HCT116 (cell line): ENCODE measurements around the gene CIAO2B. TPM values are rescaled to one million over a fixed set of nuclear protein-coding genes. Genes with fewer than 3 reads are reported as not detected.

Experiments used
- ATAC-seq: fragments of 200-7000 bp; cut with Tn5 transposase; 2 replicates; pipeline ENCODE4 v1.9.1; 2020; ENCODE audit warnings: mild to moderate bottlenecking, moderate library complexity
- BruUV-seq: library from RNA; stranded (reverse); fragments of 400-500 nt; replicated peaks from 2 replicates; lab custom pipeline; 2021; lab: Mats Ljungman, UMichigan
- CTCF ChIA-PET: fragments of 300-600 bp; sonication (Branson Sonifier 250); formaldehyde crosslinking; loops from one replicate; lab custom pipeline; 2021; ENCODE audit warnings: antibody characterized with exemption; lab: Charles Lee
- POLR2A ChIA-PET: fragments of 300-600, 350-600 bp; sonication (Branson Sonifier 250); formaldehyde crosslinking; loops from one replicate; lab custom pipeline; 2021; ENCODE audit warnings: antibody characterized with exemption; lab: Charles Lee
- RAD21 ChIA-PET, 2 experiments: fragments of 300-600 bp; sonication (Branson Sonifier 250); formaldehyde crosslinking; loops; one replicate each; lab custom pipeline; 2023; ENCODE audit warnings: low total read pairs in 2 of 2; ENCODE audit not compliant: uncharacterized antibody in 2 of 2, unreplicated experiment in 2 of 2, low non-redundant PET in 1 of 2; lab: Charles Lee
- DNase-seq: peaks from one replicate; pipeline ENCODE4 v3.0.0-alpha.2; 2010; ENCODE audit warnings: low read depth, low spot score
- H2AFZ ChIP-seq: fragments of 200-600 bp; shearing (Covaris generic), sonication (generic); 2 replicates; pipeline ENCODE4 v1.6.1; 2017; ENCODE audit warnings: low read depth, mixed run types, mixed read lengths, antibody characterized with exemption, low read length; ENCODE audit not compliant: poor library complexity, severe bottlenecking
- H3K27ac ChIP-seq: 2 replicates; pipeline ENCODE4 v1.5.1; 2012; ENCODE audit warnings: low read depth, low read length
- H3K27me3 ChIP-seq: fragments of 200-600 bp; sonication (generic); 2 replicates; pipeline ENCODE4 v1.6.1; 2016; ENCODE audit warnings: mixed run types, low read length, mixed read lengths; ENCODE audit not compliant: insufficient read depth
- H3K36me3 ChIP-seq, 2 experiments: fragments of 200-500 bp in 1 of 2; fragments of 200-600 bp in 1 of 2; sonication (Bioruptor generic) in 1 of 2; sonication (generic) in 1 of 2; 2 replicates each; pipeline versions ENCODE4 v1.5.1 to v1.6.1; 2014 to 2016; ENCODE audit warnings: low read length in 2 of 2, inconsistent platforms in 1 of 2, mixed read lengths in 1 of 2, mixed run types in 1 of 2; ENCODE audit not compliant: insufficient read depth in 2 of 2, control insufficient read depth in 1 of 2
- H3K4me1 ChIP-seq, 2 experiments: fragments of 200-600 bp in 1 of 2; sonication (generic) in 1 of 2; 2 replicates each; pipeline versions ENCODE4 v1.5.1 to v1.6.1; 2012 to 2017; ENCODE audit warnings: low read length in 2 of 2, inconsistent platforms in 1 of 2, mild to moderate bottlenecking in 1 of 2, mixed read lengths in 1 of 2, mixed run types in 1 of 2, moderate library complexity in 1 of 2; ENCODE audit not compliant: insufficient read depth in 2 of 2, control insufficient read depth in 1 of 2
- H3K4me2 ChIP-seq: fragments of 200-600 bp; sonication (generic); 2 replicates; pipeline ENCODE4 v1.6.1; 2017; ENCODE audit warnings: mixed run types, low read length, mixed read lengths
- H3K4me3 ChIP-seq, 2 experiments: fragments of 200-600 bp in 1 of 2; sonication (generic) in 1 of 2; replicated peaks in 1 of 2; 2 replicates each; pipeline ENCODE4 v1.5.1; 2011 to 2016; ENCODE audit warnings: low read length in 2 of 2, control low read depth in 1 of 2, low read depth in 1 of 2, mild to moderate bottlenecking in 1 of 2, mixed read lengths in 1 of 2, mixed run types in 1 of 2
- H3K79me2 ChIP-seq: fragments of 200-600 bp; sonication (generic); 2 replicates; pipeline ENCODE4 v1.6.1; 2017; ENCODE audit warnings: mild to moderate bottlenecking, mixed run types, low read length, moderate library complexity, mixed read lengths; ENCODE audit not compliant: insufficient read depth
- H3K9ac ChIP-seq: fragments of 200-600 bp; sonication (generic); 2 replicates; pipeline ENCODE4 v1.6.1; 2016; ENCODE audit warnings: low read length, mixed read lengths
- H3K9me2 ChIP-seq: fragments of 200-600 bp; sonication (generic), shearing (Covaris generic); 2 replicates; pipeline ENCODE4 v1.6.1; 2017; ENCODE audit warnings: mixed run types, mild to moderate bottlenecking, moderate library complexity; ENCODE audit not compliant: insufficient read depth
- H3K9me3 ChIP-seq, 2 experiments: fragments of 200-500 bp in 1 of 2; fragments of 200-600 bp in 1 of 2; sonication (Bioruptor generic) in 1 of 2; sonication (generic) in 1 of 2; 2 replicates each; pipeline ENCODE4 v1.6.1; 2014 to 2017; ENCODE audit warnings: low read length in 2 of 2, mixed read lengths in 2 of 2, inconsistent platforms in 1 of 2, low read depth in 1 of 2, mild to moderate bottlenecking in 1 of 2, mixed run types in 1 of 2, moderate library complexity in 1 of 2; ENCODE audit not compliant: control insufficient read depth in 1 of 2, insufficient read depth in 1 of 2
- H4K20me1 ChIP-seq: fragments of 200-600 bp; sonication (generic), shearing (Covaris generic); 2 replicates; pipeline ENCODE4 v1.6.1; 2017; ENCODE audit warnings: mixed run types, mild to moderate bottlenecking, moderate library complexity; ENCODE audit not compliant: insufficient read depth
- EZH2 ChIP-seq: fragments of 200-600 bp; sonication (generic); IDR thresholded peaks from 2 replicates; pipeline ENCODE4 v1.6.1; 2017; ENCODE audit warnings: antibody characterized with exemption, mixed run types
- EZH2phosphoT487 ChIP-seq: fragments of 200-600 bp; IDR thresholded peaks from 2 replicates; pipeline ENCODE4 v1.6.1; 2018; ENCODE audit warnings: antibody characterized with exemption, borderline replicate concordance
- POLR2AphosphoS5 ChIP-seq: IDR thresholded peaks from 2 replicates; pipeline ENCODE4 v1.6.1; 2011; ENCODE audit warnings: mild to moderate bottlenecking, low read depth, low read length, moderate library complexity
- REST ChIP-seq: IDR thresholded peaks from 2 replicates; pipeline ENCODE4 v1.6.1; 2012; ENCODE audit warnings: low read depth
- SIN3A ChIP-seq: IDR thresholded peaks from 2 replicates; pipeline ENCODE4 v1.6.1; 2012; ENCODE audit warnings: low read depth
- SRF ChIP-seq: IDR thresholded peaks from 2 replicates; pipeline ENCODE4 v1.6.1; 2012; ENCODE audit warnings: low read depth
- TCF7L2 ChIP-seq: IDR thresholded peaks from 2 replicates; pipeline ENCODE4 v1.7.0; 2011; ENCODE audit warnings: borderline replicate concordance, inconsistent platforms; ENCODE audit not compliant: insufficient read depth, insufficient read length; ENCODE audit errors: extremely low read depth
- YY1 ChIP-seq: IDR thresholded peaks from 2 replicates; pipeline ENCODE4 v1.6.1; 2011; ENCODE audit warnings: low read length, low read depth, moderate library complexity, mild to moderate bottlenecking; ENCODE audit not compliant: insufficient replicate concordance; ENCODE audit errors: extremely low read depth
- ZFX ChIP-seq: fragments of 450-650 bp; IDR thresholded peaks from 2 replicates; pipeline ENCODE4 v1.6.1; 2017
- intact Hi-C: fragments of 100-400 bp; cut with micrococcal nuclease; formaldehyde crosslinking; loops from 2 replicates; pipeline ENCODE4 v1.10.0; 2022
- total RNA-seq: library from RNA; stranded (reverse); gene quantifications from one replicate; pipeline ENCODE4 v1.2.1, GENCODE V29; 2021; ENCODE audit not compliant: unreplicated experiment

The CIAO2B gene
- total RNA-seq, 1 experiment from 2014 or later = 113 TPM

GRCh38 chr16:66972983-66973382 is 38.8 kb upstream of the CIAO2B start:
- no TSS peak for BruUV-seq
- intact Hi-C loops = no loop called here
- no peak overlapping the region for H3K27ac ChIP-seq

More at GRCh38 chr16:66972983-66973382, 38.8 kb upstream of the CIAO2B start:
- peaks cover 40 to 62% of the 10 kb centered on the region in 2 experiments for H3K4me1 ChIP-seq
- no peaks in the 10 kb centered on the region for H3K9me3 ChIP-seq
- H3K27me3 ChIP-seq = no peaks in the 10 kb centered on the region
- no peak for TF ChIP-seq TCF7L2
- no peak for TF ChIP-seq YY1
- no peak for TF ChIP-seq SRF
- no peak for TF ChIP-seq SIN3A
- TF ChIP-seq EZH2phosphoT487 = no peak
- no peak for TF ChIP-seq ZFX
- no peak for TF ChIP-seq POLR2AphosphoS5
- no peak for TF ChIP-seq EZH2
- no peak for TF ChIP-seq REST
- ChIA-PET RAD21 (no interaction called here), CTCF (interaction anchor here (1.6 kb wide), 1 partner anchor 19 kb away, joined by 5 read pairs; no protein-coding TSS in a partner anchor), POLR2A (no interaction called here)
- H4K20me1 ChIP-seq = no peaks in the 10 kb centered on the region
- no peak overlapping the region for H3K4me3 ChIP-seq
- H3K4me2 ChIP-seq = peak overlapping the region; percentile 80; the same call in 1 of the 2 replicates
- no peaks in the 10 kb centered on the region for H3K79me2 ChIP-seq
- no peaks in the 10 kb centered on the region for H3K36me3 ChIP-seq
- no peaks in the 10 kb centered on the region for H3K9me2 ChIP-seq
- ATAC-seq = 0 out of 2 replicates have a peak, but pooled peaks have one; percentile 5
- no peak for DNase-seq
- H3K9ac ChIP-seq = no peak overlapping the region
- H2AFZ ChIP-seq = no peak overlapping the region
